ENCODE measurements around the gene GRPEL1.

GRCh38 chr4:7046971-7047370, 20.9 kb downstream of the GRPEL1 start:
- TF ChIP-seq CTCF (IDR thresholded peaks at IDR 0.05) (no peak), POLR2A (IDR thresholded peaks at IDR 0.05) (no peak)
